H1 (cell line): ENCODE results near the gene MARS1. TPM values are rescaled to one million over a fixed set of nuclear protein-coding genes. Genes with fewer than 3 reads are reported as not detected.

ENCODE experiments used
- CTCF ChIA-PET: fragments of 300-600 bp; sonication (Branson Sonifier 250); formaldehyde crosslinking; loops from one replicate; lab custom pipeline; 2021; ENCODE audit not compliant: partially characterized antibody; lab: Charles Lee
- POLR2A ChIA-PET: fragments of 300-600 bp; sonication (Branson Sonifier 250); formaldehyde crosslinking; loops from one replicate; lab custom pipeline; 2021; ENCODE audit warnings: inconsistent platforms; ENCODE audit not compliant: partially characterized antibody; lab: Charles Lee
- DNase-seq, 2 experiments: peaks; one replicate each; pipeline versions ENCODE4 v3.0.0 to v3.0.0-alpha.2; 2010 to 2022; ENCODE audit warnings: low spot score in 2 of 2, low read depth in 1 of 2, mixed read lengths in 1 of 2
- FAIRE-seq: peaks from 2 replicates; lab custom pipeline; 2011; peaks lifted over from hg19 to GRCh38; lab: Jason Lieb, UNC
- H2AFZ ChIP-seq: 2 replicates; pipeline ENCODE4 v1.8.1; 2012; ENCODE audit warnings: low read length, inconsistent platforms
- H2AK5ac ChIP-seq: 2 replicates; pipeline ENCODE4 v1.6.1; 2013; ENCODE audit warnings: low read depth, low read length
- H2BK120ac ChIP-seq: replicated peaks from 2 replicates; pipeline ENCODE3; 2013; ENCODE audit warnings: low read depth, low read length, inconsistent platforms
- H2BK12ac ChIP-seq: 2 replicates; pipeline ENCODE4 v1.6.1; 2013; ENCODE audit warnings: low read depth, low read length
- H2BK15ac ChIP-seq: 2 replicates; pipeline ENCODE4 v1.6.1; 2013; ENCODE audit warnings: low read length
- H2BK20ac ChIP-seq: 2 replicates; pipeline ENCODE4 v1.6.1; 2013; ENCODE audit warnings: low read length
- H2BK5ac ChIP-seq: 2 replicates; pipeline ENCODE4 v1.6.1; 2013; ENCODE audit warnings: low read depth, low read length
- H3K14ac ChIP-seq: 2 replicates; pipeline ENCODE4 v1.6.1; 2013; ENCODE audit warnings: inconsistent platforms; ENCODE audit not compliant: insufficient read length
- H3K18ac ChIP-seq: 2 replicates; pipeline ENCODE4 v1.6.1; 2013; ENCODE audit warnings: low read length; ENCODE audit errors: extremely low read depth
- H3K23ac ChIP-seq: 2 replicates; pipeline ENCODE4 v1.6.1; 2013; ENCODE audit warnings: inconsistent platforms; ENCODE audit not compliant: insufficient read length
- H3K23me2 ChIP-seq: 2 replicates; pipeline ENCODE4 v1.6.1; 2013; ENCODE audit warnings: low read depth, low read length
- H3K27ac ChIP-seq: 2 replicates; pipeline ENCODE4 v1.6.1; 2011; ENCODE audit warnings: low read depth, low read length, inconsistent platforms
- H3K27me3 ChIP-seq, 4 experiments: replicated peaks in 1 of 4; 1 replicate in 1 of 4; 2 replicates in 3 of 4; pipeline versions ENCODE4 v1.6.1 to v1.8.1; 2011 to 2013; ENCODE audit warnings: low read length in 3 of 4, mild to moderate bottlenecking in 3 of 4, inconsistent platforms in 2 of 4, mixed read lengths in 2 of 4, moderate library complexity in 1 of 4; ENCODE audit not compliant: control insufficient read depth in 3 of 4, insufficient read depth in 3 of 4; ENCODE audit errors: extremely low read depth in 1 of 4
- H3K36me3 ChIP-seq, 4 experiments: 2 replicates each; pipeline versions ENCODE4 v1.6.1 to v1.8.1; 2011 to 2013; ENCODE audit warnings: mild to moderate bottlenecking in 4 of 4, low read length in 3 of 4, moderate library complexity in 2 of 4, control low read depth in 1 of 4, inconsistent platforms in 1 of 4; ENCODE audit not compliant: insufficient read depth in 4 of 4, control insufficient read depth in 2 of 4
- H3K4ac ChIP-seq: replicated peaks from 2 replicates; pipeline ENCODE3; 2013; ENCODE audit warnings: low read length, low read depth, mixed read lengths, inconsistent platforms; ENCODE audit not compliant: insufficient read length
- H3K4me1 ChIP-seq, 4 experiments: replicated peaks in 1 of 4; 1 replicate in 1 of 4; 2 replicates in 3 of 4; pipeline versions ENCODE4 v1.6.1 to v1.8.1; 2011 to 2013; ENCODE audit warnings: low read length in 3 of 4, inconsistent platforms in 2 of 4, mixed read lengths in 1 of 4; ENCODE audit not compliant: insufficient read depth in 4 of 4, control insufficient read depth in 3 of 4
- H3K4me2 ChIP-seq, 2 experiments: 2 replicates each; pipeline versions ENCODE4 v1.6.1 to v1.8.1; 2011 to 2013; ENCODE audit warnings: low read depth in 2 of 2, low read length in 2 of 2, control low read depth in 1 of 2, inconsistent platforms in 1 of 2, mild to moderate bottlenecking in 1 of 2; ENCODE audit not compliant: insufficient read depth in 1 of 2
- H3K4me3 ChIP-seq, 4 experiments: fragments of 200-600, 300-600 bp in 1 of 4; sonication (generic), shearing (Covaris generic), sonication (Bioruptor Twin) in 1 of 4; 2 replicates each; pipeline versions ENCODE4 v1.5.1 to v1.8.1; 2011 to 2016; ENCODE audit warnings: low read length in 4 of 4, low read depth in 3 of 4, control low read depth in 2 of 4, inconsistent platforms in 2 of 4, mild to moderate bottlenecking in 2 of 4, mixed read lengths in 1 of 4, moderate library complexity in 1 of 4; ENCODE audit not compliant: insufficient read depth in 2 of 4; ENCODE audit errors: extremely low read depth in 1 of 4
- H3K56ac ChIP-seq: replicated peaks from 2 replicates; pipeline ENCODE3; 2013; ENCODE audit warnings: low read depth, mild to moderate bottlenecking, mixed read lengths, low read length, inconsistent platforms; ENCODE audit not compliant: insufficient read length
- H3K79me1 ChIP-seq: 2 replicates; pipeline ENCODE4 v1.6.1; 2013; ENCODE audit warnings: low read depth, low read length, control low read depth
- H3K79me2 ChIP-seq, 2 experiments: 2 replicates each; pipeline versions ENCODE4 v1.6.1 to v1.8.1; 2012 to 2013; ENCODE audit warnings: low read length in 2 of 2, mild to moderate bottlenecking in 2 of 2, inconsistent platforms in 1 of 2; ENCODE audit not compliant: insufficient read depth in 2 of 2, control insufficient read depth in 1 of 2
- H3K9ac ChIP-seq, 4 experiments: replicated peaks in 1 of 4; 1 replicate in 1 of 4; 2 replicates in 3 of 4; pipeline versions ENCODE4 v1.6.1 to v1.8.1; 2011 to 2013; ENCODE audit warnings: low read depth in 3 of 4, low read length in 3 of 4, control low read depth in 2 of 4, mild to moderate bottlenecking in 2 of 4, moderate library complexity in 2 of 4, inconsistent platforms in 1 of 4; ENCODE audit errors: extremely low read depth in 1 of 4
- H3K9me3 ChIP-seq, 2 experiments: 2 replicates each; pipeline versions ENCODE4 v1.6.1 to v1.8.1; 2012 to 2013; ENCODE audit warnings: mild to moderate bottlenecking in 2 of 2, moderate library complexity in 2 of 2, control low read depth in 1 of 2, inconsistent platforms in 1 of 2, low read depth in 1 of 2, low read length in 1 of 2, mixed read lengths in 1 of 2; ENCODE audit not compliant: insufficient read depth in 2 of 2
- H4K20me1 ChIP-seq, 2 experiments: replicated peaks in 1 of 2; 2 replicates each; pipeline versions ENCODE3 to v1.8.1; 2011 to 2013; ENCODE audit warnings: inconsistent platforms in 2 of 2, low read length in 2 of 2, mild to moderate bottlenecking in 1 of 2; ENCODE audit not compliant: insufficient read depth in 2 of 2, control insufficient read depth in 1 of 2
- H4K5ac ChIP-seq: 2 replicates; pipeline ENCODE4 v1.6.1; 2013; ENCODE audit warnings: low read length, low read depth, mixed read lengths, inconsistent platforms; ENCODE audit not compliant: insufficient read length
- H4K8ac ChIP-seq: 2 replicates; pipeline ENCODE4 v1.8.0; 2013; ENCODE audit warnings: mild to moderate bottlenecking, moderate library complexity, low read length, inconsistent platforms; ENCODE audit not compliant: insufficient read depth; ENCODE audit errors: extremely low read depth
- H4K91ac ChIP-seq: replicated peaks from 2 replicates; pipeline ENCODE3; 2013; ENCODE audit warnings: low read length, mixed read lengths, inconsistent platforms; ENCODE audit not compliant: insufficient read length
- BCL11A ChIP-seq, 2 experiments: IDR thresholded peaks; one replicate each; pipeline ENCODE4 v1.6.1; 2011; ENCODE audit warnings: low read depth in 2 of 2, low read length in 2 of 2, mild to moderate bottlenecking in 2 of 2
- CBX8 ChIP-seq: fragments of 300-800, 300-1000 bp; sonication (generic); IDR thresholded peaks from 2 replicates; pipeline ENCODE4 v1.7.1; 2016; ENCODE audit warnings: low read depth, low read length, borderline replicate concordance
- EP300 ChIP-seq, 2 experiments: IDR thresholded peaks; 1 replicate in 1 of 2; 2 replicates in 1 of 2; pipeline ENCODE4 v1.6.1; 2011 to 2012; ENCODE audit warnings: low read depth in 2 of 2, low read length in 2 of 2, mild to moderate bottlenecking in 2 of 2, borderline replicate concordance in 1 of 2, inconsistent platforms in 1 of 2, moderate library complexity in 1 of 2
- JUND ChIP-seq: IDR thresholded peaks from 2 replicates; pipeline ENCODE4 v1.6.1; 2011; ENCODE audit warnings: mild to moderate bottlenecking, improper control_type of control experiment, low read length
- NANOG ChIP-seq: IDR thresholded peaks from 2 replicates; pipeline ENCODE4 v1.6.1; 2011; ENCODE audit warnings: low read length, low read depth, mild to moderate bottlenecking, inconsistent platforms; ENCODE audit not compliant: insufficient read depth, poor library complexity, severe bottlenecking
- POU5F1 ChIP-seq: IDR thresholded peaks from 2 replicates; pipeline ENCODE4 v1.6.1; 2011; ENCODE audit warnings: low read depth, mild to moderate bottlenecking, low read length, moderate library complexity
- SAP30 ChIP-seq: fragments of 300-600 bp; sonication (generic); IDR thresholded peaks from 2 replicates; pipeline ENCODE4 v1.7.1; 2012; ENCODE audit warnings: low read length, moderate library complexity, mild to moderate bottlenecking, inconsistent platforms; ENCODE audit not compliant: insufficient read depth, insufficient replicate concordance
- SIX5 ChIP-seq: IDR thresholded peaks from 2 replicates; pipeline ENCODE4 v1.6.1; 2011; ENCODE audit warnings: mild to moderate bottlenecking, low read depth, low read length
- SP1 ChIP-seq: IDR thresholded peaks from 2 replicates; pipeline ENCODE4 v1.6.1; 2011; ENCODE audit warnings: low read depth, low read length
- TBP ChIP-seq: IDR thresholded peaks from 2 replicates; pipeline ENCODE4 v1.6.1; 2011; ENCODE audit warnings: low read depth, low read length, improper control_type of control experiment
- TCF12 ChIP-seq: IDR thresholded peaks from 2 replicates; pipeline ENCODE4 v1.6.1; 2011; ENCODE audit warnings: low read depth, mild to moderate bottlenecking, low read length
- WGBS, 2 experiments: shearing (Covaris generic) in 1 of 2; methylation state at CpG; one replicate each; pipeline versions ENCODE4 v1.1.6 to v1.1.7; 2013 to 2015; ENCODE audit warnings: low lambda C conversion rate in 2 of 2, mixed read lengths in 2 of 2, inconsistent platforms in 1 of 2, low coverage in 1 of 2, missing lambda C conversion rate in 1 of 2; ENCODE audit not compliant: insufficient replicate concordance in 2 of 2, insufficient coverage in 1 of 2, insufficient read length in 1 of 2; ENCODE audit errors: extremely low coverage in 1 of 2, missing lambda C conversion rate in 1 of 2; 5-methylcytosine and 5-hydroxymethylcytosine counted together
- polyA plus RNA-seq, 7 experiments: library from polyadenylated mRNA; depleted of rRNA in 3 of 7; stranded (reverse) in 5 of 7; unstranded in 2 of 7; fragments of >200 nt in 5 of 7; fragments of 200-250 nt in 2 of 7; gene quantifications; 1 replicate in 5 of 7; 2 replicates in 1 of 7; 4 replicates in 1 of 7; pipeline versions ENCODE4 v1.2.1 to v1.2.3, GENCODE V29; 2011 to 2013; ENCODE audit warnings: missing spikeins in 2 of 7, mixed read lengths in 2 of 7
- total RNA-seq: library from RNA; stranded (reverse); fragmentation: NEBNext Ultra II Directional; extraction: Animal tissue kit (Norgen Biotek cat#: 25700); gene quantifications from 2 replicates; pipeline ENCODE4 v1.2.1, GENCODE V29; 2021

MARS1 gene
- total and polyA plus RNA-seq, 2 of the 8 experiments (the other 6 are each of a cell fraction or from before 2014, with no cell fraction given) = 194 to 407 TPM

GRCh38 chr12:57473886-57474285 is 14.0 kb upstream of the MARS1 start:
- no peak for DNase-seq
- no peak for TF ChIP-seq SAP30
- no peak for TF ChIP-seq SP1
- no peak for TF ChIP-seq JUND
- no peak for TF ChIP-seq EP300 (IDR thresholded peaks at IDR 0.05; ENCODE audit: borderline replicate concordance in 1 of 2, low read depth in 2 of 2, low read length in 2 of 2)
- TF ChIP-seq CBX8 = no peak
- no peak for TF ChIP-seq POU5F1
- TF ChIP-seq NANOG = no peak
- TF ChIP-seq BCL11A (IDR thresholded peaks at IDR 0.05; ENCODE audit: low read depth in 2 of 2, low read length in 2 of 2) = no peak
- TF ChIP-seq TCF12 = no peak
- no peak for TF ChIP-seq SIX5
- TF ChIP-seq TBP = no peak
- no peak overlapping the region for H4K5ac ChIP-seq
- H3K4me1 ChIP-seq = peaks cover 0 to 25% (median 11%) of the 10 kb centered on the region in 4 experiments; a peak in 6 of 7 replicates
- no peak overlapping the region for H3K9ac ChIP-seq
- H4K8ac ChIP-seq = no peak overlapping the region
- no peak overlapping the region for H2BK5ac ChIP-seq
- no peak overlapping the region for H2BK120ac ChIP-seq
- no peak overlapping the region for H2BK12ac ChIP-seq
- no peak overlapping the region for H3K56ac ChIP-seq
- H2BK20ac ChIP-seq = no peak overlapping the region
- no peak overlapping the region for H3K18ac ChIP-seq
- ChIA-PET POLR2A (interaction anchor here (1.8 kb wide), 1 partner anchor 231 kb away, joined by 4 read pairs; no protein-coding TSS in a partner anchor), CTCF (interaction anchor here (0.6 to 25.1 kb wide), 9 partner anchors 13 to 265 kb away, joined by 3 to 441 read pairs (median 3); partner anchors contain the start of genes GLI1, INHBE and MARS1)
- 97% methylated on average over 5 of the region's 5 CpGs; no CpG with 5 or more reads in 1 of the 2 experiments for WGBS, 2 experiments
- no peak overlapping the region for H3K4me2 ChIP-seq
- peaks cover 20 to 49% (median 42%) of the 10 kb centered on the region in 4 experiments for H3K27me3 ChIP-seq
- H3K4ac ChIP-seq = no peak overlapping the region
- peaks cover 8% of the 10 kb centered on the region; the same call in 1 of the 2 replicates for H3K23me2 ChIP-seq
- H2BK15ac ChIP-seq = no peak overlapping the region
- H3K36me3 ChIP-seq = peaks cover 0 to 7% (median 2%) of the 10 kb centered on the region in 4 experiments; a peak in 3 of 8 replicates
- no peak overlapping the region for H3K23ac ChIP-seq
- H3K79me2 ChIP-seq = no peaks in the 10 kb centered on the region
- H3K4me3 ChIP-seq = no peak overlapping the region
- no peak overlapping the region for H2AFZ ChIP-seq
- H3K79me1 ChIP-seq = no peaks in the 10 kb centered on the region
- no peak overlapping the region for H3K27ac ChIP-seq
- H3K14ac ChIP-seq = no peak overlapping the region
- H3K9me3 ChIP-seq = no peaks in the 10 kb centered on the region
- FAIRE-seq = no peak
- H4K91ac ChIP-seq = no peak overlapping the region
- H4K20me1 ChIP-seq = peaks cover 0 to 4% of the 10 kb centered on the region in 2 experiments
- no peak overlapping the region for H2AK5ac ChIP-seq
